Femur (tissue), 1 donor: Measurements from ENCODE around the gene SIK2.

ENCODE experiments used
- DNase-seq: peaks from one replicate; pipeline ENCODE4 v3.0.0-alpha.2; 2017

The SIK2 gene

DNA sequence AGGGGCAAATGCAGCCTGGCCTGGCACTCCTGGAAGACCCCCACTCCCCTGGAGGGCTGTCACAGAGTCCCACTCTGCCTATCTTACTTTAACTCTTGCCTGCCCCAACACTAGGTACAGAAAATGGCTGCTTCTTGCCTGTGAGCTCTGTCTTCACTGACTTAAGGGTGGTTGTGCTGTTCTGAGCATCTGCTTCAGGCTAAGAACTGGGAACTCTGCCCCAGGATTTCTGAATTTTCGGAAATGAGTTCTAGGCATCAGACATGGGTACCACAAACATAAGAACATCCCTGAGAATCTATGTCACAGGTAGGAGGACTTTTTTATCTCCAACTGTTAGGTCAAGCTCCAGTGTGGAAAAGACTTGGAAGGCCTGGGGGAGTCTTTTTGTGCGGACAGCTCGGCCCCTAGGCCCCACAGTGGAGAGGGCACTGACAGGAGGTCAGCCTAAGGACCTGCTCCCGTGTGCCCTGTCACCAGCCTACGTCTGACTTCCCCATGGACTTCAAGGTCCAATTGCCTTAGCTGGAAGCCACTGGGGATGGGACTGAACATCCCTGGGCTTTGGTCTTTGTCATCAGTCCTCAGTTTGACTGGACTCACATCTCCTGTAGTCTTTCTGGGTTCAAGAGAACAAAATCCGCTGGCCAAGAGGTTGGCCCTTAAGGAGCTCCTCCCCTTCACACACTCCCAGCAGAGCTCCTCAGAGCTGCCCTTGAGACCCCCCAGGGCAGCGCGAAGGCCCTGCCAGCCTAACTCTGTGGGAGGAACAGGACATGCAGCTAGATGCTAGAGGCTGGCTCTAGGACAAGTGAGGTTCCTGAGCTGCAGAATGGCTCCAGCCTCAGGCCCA is 132.1 kb downstream of the SIK2 start:
- peak; percentile 31 for DNase-seq

DNA sequence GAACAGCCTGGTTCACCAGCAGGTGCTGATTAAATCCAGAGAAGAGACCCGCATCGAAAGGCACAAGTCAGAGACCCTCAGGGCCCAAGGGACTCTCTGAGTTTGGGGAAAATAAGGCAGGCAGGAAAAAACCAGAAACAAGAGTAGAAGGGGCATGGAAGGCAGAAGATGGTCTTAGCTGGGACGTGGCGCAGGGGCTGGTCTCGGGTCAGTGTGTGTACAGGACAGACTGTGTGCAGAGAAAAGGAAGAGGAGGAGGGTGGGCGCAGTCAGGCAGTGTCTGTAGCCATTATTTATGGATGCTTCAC is 132.7 kb downstream of the SIK2 start:
- DNase-seq, result no peak

DNA sequence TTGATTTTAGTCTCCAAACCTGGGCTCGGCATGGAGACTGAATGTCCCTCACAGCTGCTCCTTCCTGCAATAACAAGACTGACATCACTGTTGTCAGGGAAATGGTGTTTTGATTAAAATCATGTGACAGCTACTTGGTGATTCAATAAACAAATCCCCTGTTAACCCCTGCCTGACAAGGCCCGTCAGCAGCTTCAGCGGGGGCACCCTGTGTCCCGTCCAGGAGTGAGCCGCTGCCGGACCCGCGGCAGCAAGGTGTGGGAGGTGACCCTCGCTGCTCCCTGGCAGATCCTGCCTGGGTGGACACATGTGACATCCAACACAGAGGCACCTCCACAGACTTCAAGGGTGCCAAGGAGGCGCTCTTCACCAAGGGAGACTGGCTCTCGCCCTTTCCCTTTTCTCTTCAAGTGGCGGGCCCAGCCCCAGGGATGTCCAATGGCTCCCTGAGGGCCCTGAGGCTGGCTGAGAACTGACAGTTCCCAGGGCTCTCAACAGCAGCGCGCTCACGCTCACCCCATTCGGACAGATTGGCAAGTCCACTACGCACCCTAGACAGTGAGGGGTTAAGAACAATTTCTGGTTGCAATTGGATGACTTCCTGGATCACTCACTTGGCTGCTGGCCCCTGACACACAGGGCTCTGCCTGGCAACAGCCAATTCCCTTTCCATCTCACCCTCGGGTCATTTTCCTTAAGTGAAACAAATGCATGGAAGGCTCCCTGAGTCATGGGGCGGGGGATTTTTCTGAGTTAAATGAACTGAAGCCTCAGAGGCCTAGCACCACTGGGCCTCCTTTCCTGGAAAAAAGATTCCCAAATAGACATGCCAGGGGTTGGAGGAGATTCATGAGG is 133.2 kb downstream of the SIK2 start:
- DNase-seq, result peak; percentile 94

DNA sequence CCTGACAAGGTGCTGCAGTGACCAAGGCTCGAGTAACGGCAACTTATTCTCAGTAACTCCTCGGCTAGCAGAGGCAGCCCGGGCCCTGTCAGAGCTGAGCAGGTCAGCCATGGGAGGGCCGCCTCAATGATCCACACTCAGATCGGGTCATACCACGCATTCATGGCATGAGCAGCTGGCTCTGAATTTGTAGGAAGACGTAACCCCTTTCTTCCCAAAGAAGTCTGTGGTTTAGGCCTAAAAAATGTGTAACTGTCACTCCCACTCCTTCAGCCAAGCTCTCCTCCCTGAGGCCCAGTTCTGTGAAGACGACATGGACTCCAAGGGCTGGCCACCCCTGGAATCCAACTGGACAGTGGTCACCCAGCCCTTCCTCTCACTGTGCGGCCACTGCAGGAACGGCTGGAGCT is 133.9 kb downstream of the SIK2 start:
- peak; percentile 60 for DNase-seq

DNA sequence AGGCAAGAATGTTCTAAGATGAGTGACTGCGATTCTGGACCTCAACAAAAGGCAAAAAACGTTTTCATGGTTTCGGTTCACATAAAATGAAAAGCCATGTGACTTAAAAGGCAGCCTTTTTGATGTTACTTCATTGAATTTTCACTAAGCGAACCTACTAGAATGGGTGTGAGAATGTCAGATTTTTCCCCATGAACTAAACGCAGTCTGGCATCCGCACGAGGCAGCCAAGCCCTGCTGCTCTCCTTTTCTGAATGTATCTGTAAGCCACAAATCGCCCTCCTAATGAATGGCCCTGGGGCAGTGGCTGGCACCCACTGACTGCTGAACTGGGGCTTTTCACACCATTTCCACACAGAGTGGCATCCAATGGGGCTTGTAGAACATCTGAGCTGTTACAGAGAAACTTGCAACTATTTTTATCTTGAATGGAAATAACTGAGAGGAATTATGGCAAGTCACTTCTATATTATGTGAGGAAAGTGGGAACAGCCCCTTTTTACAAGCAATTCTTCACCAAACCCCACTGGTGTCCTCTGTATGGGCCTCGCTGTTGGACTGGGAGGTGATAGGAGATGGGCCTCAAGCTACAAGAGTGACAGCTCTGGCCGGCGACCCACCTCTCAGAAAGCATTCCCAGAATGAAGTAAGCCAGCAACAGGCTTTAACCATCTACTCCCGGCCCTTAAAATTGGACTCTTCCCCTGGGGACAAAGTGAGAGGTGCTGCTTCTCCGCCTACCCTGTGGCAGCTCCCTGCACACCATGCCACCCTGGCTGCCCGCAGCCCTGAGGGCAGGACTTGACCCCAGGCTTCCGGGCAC is 134.6 kb downstream of the SIK2 start:
- peak; percentile 42 for DNase-seq

DNA sequence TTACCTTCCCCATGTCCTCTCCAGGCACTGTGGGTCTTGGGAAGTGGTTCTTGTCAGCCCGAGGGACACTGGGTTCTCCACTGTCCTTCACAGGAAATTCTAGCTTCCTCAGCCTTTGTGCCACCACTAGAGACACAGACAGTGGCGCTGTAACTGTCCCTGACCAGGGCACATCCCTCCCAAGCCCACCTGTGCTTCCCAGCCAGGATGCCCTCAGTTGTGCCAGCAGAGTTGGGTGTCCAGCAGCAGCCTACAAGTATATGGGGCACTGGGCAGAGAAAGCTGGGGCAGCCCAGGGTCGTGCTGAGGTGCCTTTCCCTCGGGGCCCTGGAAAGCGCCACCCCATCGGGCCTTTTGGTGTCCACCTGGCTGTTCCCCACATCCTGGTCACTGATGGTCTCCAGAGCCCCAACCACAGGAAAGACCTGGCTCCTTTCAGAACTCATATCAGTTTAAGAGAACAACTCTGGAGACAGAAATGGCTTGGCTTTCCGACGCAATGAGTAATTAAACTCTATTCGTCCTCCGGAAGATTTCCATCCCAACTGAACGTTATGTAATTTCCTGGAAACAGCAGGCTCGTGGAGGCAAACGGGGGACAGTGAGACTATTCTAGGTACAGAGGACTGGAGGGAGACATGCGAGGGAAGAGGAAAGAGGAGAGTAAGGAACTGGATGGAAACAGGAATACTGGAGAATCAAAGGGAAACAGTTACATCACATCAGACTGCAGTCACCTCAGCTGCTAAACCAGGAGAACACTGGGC is 135.4 kb downstream of the SIK2 start:
- peak; percentile 61 for DNase-seq

DNA sequence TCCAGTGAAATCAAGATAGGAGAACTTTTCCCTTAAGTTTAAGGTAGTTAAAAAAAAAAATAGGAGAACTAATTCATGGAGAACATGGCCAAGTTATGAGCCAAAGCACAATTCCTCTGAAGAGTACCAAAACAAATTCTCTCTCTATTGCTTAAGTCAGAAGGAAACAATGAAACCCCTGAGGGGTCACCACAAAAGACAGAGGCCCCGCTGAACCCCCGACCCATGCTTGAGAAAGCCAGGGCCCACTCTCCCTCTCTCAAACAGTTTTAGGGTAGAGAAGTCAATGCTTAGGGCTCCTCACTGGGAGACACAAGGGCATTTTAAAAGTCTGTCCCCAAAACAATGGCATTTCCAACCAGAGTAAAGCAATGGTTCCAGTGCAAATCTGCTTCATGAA is 137.1 kb downstream of the SIK2 start:
- DNase-seq, result no peak

DNA sequence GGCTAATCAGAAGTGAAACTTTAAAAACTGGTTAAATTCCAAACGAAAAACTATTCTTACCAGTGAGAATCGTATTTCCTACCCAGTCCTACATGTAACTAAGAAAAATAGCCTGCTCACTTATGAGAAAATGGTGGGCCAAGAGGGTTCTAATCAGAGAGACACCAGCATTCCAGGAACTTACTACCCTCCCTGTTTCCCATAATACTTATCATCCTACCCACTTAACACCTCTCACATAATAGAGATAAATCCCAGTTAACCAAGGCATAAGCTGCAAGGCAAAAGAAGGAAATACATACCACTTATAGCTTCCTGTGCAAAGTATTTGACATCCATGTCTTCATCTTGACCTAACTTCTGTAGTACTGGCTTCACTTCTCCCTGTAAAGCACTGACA is 139.5 kb downstream of the SIK2 start:
- no peak for DNase-seq

DNA sequence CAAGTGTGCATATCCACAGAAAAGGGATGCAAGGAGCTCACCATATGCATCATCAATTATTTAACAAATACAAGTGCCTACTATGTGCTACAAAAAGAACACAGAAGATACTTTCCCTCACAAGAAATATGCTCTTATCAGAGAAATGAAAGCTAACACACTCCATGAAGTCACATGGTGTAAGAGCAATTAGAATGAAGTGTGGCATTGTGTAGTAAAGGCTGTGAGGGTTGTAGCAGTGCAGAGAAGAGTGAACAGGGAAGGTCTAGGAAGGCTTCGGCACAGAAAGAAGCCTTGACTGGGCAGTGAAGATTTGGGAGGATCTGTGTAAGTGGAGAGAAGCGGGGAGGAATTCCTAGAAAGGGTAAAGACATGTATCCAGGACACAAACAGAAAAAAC is 141.5 kb downstream of the SIK2 start:
- DNase-seq, result no peak

DNA sequence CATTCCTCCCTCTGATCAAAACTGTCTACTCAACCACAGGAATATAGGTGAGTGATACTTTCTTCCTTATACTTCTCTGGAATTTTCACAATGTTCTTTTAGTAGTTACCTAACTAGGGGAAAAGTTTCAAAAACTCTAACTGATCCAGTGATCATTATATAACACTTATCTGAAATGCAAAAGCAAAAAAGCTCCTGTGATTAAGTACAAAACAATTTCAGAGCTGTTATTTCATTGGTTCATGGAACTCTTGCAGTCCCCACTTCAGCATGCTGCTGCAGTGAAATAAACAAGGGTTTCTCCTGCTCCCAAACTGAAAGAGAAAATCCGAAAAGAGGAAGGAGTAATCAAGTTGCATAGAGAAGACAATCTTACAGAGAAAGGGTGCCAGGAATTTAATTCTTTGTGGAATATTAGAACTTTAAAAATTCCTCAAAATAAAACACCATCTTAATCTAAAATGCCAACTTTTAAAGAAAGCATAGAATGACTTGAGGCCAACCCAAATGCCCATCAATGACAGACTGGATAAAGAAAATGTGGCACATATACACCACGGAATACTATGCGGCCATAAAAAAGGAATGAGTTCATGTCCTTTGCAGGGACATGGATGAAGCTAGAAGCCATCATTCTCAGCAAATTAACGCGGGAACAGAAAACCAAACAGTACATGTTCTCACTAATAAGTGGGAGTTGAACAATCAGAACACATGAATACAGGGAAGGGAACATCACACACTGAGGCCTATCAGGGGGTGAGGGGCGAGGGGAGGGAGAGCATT is 143.7 kb downstream of the SIK2 start:
- no peak for DNase-seq

DNA sequence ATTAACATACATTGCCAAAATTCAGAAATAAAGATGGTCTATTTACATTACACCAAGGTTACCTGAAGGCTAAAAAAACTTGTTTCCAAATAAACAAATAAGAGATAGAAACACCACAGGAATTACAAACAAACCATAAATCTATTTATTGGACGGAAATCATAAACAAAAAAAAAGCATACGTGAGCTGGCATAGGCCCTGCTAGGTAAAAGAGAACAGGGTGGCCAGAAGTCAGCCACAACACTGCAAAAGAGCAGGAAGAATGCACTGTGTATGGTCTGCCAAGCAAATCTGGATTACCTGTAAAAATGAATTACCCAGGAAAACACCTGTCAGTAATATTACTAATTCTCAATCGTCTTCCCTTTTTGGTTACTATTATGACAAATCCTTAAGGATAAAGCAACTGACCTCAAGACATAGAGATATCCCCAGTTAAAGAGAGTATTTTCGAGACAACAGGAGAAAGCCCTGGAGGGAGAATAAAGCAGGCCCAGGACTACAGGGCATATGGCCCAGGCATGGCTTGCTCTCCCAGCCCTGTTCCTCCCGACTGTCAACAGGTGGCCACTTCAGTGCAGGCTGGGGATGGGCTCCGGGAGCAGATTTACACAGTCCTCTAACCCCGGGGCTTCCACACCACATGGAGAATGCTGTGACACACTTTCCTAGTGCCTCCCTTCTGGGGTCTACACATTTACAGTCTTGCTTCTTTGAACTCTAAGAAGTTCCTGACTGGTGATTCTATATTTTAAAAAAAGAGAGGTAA is 146.0 kb downstream of the SIK2 start:
- DNase-seq, result no peak

DNA sequence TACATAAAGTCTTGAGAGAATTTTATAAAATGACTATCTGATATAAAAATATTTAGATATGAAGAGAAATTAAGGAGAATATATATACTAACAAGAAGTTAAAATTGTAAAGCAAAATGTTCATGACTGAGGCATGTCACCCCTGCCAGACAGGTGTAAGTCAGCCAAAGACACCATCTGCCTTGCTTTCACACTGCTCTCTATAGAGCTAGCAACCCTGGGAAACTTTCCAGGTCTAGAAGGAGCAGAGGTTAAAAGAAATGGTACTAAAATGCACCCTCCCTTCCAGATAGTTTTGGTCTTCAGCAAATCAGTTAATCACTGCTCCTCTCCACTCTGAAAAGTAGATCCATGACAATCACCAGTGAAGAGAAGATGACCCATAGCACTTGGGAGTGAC is 147.4 kb downstream of the SIK2 start:
- no peak for DNase-seq

DNA sequence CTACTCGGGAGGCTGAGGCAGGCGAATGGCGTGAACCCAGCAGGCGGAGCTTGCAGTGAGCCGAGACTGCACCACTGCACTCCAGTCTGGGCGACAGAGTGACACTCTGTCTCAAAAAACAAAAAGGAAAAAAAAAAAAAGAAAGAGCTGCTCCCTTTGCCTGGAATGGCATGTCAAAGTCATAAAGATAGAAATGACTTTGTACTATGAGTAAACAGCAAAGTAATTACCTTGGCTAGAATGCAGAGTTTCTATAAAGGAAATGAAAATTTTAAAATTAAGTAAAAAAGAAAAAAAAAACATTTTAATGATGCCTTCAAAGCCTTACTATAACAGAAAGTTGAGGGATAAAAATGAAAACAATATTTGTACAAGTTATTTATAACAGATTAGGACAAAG is 153.8 kb downstream of the SIK2 start:
- DNase-seq, result no peak

DNA sequence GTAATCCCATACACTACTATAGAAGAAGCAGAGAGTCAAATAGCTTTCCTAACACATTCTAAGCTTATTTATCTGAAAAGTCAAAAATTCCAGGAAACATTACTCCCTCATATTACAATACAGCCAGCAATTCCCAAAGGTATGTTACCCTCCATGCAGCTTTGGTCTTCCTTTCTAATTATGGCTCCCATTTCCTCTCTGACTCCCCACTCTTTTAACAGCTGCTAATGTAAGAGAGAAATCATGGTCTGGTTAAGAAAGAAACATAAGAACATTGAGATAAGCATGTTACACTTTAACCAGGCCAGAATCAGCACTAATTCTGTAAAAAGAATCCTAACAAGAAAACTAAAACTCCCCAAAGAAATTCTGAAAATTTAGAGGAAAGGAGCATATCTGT is 157.1 kb downstream of the SIK2 start:
- no peak for DNase-seq

DNA sequence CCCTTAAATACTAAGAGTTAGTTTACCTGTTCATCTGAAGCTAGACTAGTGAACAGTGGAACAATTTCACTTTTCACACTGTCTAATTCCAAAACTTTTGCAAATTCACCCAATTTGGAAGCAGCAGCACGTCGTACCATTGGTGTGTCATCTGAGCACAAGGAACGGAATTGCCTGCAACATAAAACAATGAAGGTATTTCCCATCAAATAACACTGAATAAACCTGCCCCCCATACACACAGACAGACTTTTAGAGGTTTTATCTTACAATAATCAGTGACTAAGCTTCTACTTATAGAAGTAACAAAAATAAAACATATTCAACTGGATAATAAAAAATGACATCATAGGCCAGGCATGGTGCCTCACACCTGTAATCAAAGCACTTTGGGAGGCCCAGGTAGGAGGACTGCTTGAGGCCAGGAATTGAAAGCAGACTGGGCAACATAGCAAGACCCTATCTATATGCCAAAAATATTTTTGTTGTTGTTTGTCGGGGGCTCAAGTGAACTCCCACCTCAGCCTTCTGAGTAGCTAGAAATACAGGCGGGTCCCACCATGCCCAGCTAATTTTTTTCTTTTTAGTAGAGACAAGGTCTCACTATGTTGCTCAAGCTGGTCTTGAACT is 157.6 kb downstream of the SIK2 start:
- no peak for DNase-seq

DNA sequence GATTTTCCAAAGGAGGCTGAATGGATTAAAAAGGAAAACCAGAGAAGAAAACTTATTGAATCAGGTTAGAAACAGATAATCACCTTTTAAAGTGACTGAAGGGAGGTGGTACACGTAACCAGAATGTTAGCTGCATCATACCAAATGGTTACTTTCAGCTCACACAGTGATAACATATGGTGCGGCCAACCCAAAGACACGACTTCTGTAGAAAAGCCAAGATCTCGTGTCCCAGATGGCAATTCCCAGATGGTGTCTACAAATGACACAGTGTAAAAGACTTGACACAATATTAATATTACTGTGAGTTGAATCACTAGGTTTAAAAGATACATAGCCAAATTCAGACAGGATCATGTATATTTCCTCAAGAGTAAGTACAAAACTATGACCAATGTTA is 158.8 kb downstream of the SIK2 start:
- no peak for DNase-seq

DNA sequence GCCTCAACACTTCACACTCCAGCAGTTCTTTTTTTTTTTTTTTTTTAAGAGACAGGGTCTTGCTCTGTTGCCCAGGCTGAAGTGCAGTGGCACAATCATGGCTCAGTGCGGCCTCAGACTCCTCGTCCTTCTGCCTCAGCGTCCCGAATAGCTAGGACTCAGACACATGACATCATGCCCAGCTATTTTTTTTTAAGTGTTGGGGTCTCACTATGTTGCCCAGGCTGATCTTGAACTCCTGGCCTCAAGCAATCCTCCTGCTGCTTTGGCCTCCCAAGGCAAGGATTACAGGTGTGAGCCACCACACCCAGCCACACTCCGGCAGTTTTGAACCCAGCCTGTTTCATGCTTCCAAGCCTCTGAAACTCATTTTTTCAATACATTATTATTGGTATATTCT is 160.3 kb downstream of the SIK2 start:
- DNase-seq, result no peak

DNA sequence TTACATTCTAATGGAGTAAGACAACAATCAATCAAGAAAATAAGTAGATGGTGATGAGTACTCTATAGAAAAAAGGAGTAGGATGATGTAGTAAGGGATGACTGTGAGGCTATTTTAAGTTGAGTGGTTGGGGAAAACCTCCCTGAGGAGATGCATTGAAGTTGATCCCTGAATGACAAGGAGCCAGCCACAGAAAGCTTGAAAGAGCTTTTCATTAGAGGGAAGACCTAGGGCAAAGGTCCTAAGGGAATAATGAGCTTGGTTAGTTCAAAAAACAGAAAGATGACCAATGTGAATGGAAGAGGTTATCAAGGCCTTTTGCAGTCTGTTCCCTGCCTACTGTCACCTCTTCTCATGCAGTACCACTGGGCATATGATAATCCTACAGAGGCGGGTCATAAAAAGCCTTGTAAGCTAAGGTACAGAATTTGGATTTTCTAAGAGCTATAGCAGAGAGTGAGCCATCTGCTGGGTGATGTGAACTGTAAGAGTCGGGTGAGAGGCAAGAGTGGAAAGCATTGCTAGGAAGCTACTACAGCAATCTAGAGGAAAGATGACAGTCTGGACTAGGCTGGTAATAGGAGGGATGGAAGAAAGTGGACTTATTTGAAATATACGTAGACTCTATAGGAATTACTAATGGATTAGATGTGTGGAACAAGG is 160.9 kb downstream of the SIK2 start:
- no peak for DNase-seq

DNA sequence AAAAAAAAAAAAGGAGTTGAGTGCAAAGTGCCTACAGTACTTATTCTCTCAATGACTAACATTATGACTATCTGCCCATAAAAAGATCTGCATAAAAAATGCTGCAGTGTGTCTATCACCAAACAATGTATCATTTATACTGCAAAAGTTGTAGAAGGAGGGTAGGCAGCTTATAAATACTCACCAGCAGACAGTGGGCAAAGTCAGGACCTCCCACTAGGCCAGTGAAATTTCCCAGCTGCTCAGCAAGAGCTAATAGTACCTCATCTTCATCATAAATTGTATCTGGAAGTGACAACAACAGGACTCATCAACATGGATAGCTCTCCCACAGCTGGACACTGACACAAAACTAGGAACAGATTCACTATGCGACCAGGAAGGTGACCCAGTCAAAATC is 162.4 kb downstream of the SIK2 start:
- DNase-seq, result no peak
